ENCODE measurements around the gene TLR1.

Gene TLR1

GRCh38 chr4:38788317-38788716 is 16.3 kb downstream of the TLR1 start:
- POLR2A ChIA-PET, result no interaction called here
- DNase-seq (ENCODE audit: low read depth, low spot score), result no peak
- CTCF ChIA-PET, result interaction anchor here (1.1 to 3.7 kb wide), 4 partner anchors 12 to 29 kb away, joined by 4 to 31 read pairs (median 17); partner anchors contain the start of gene TLR1
- no peak for TF ChIP-seq CTCF (IDR thresholded peaks at IDR 0.05; ENCODE audit: insufficient read depth, low read length, missing control alignments)
- no peak overlapping the region for H3K4me3 ChIP-seq (ENCODE audit: low read depth, low read length)

- no peak for DNase-seq (ENCODE audit: low read depth, low spot score)
- ChIA-PET CTCF (interaction anchor here (3.7 to 8.5 kb wide), 2 partner anchors 11 to 28 kb away, joined by 20 to 191 read pairs; partner anchors contain the start of gene TLR1), POLR2A (no interaction called here)
- no peak for TF ChIP-seq CTCF (IDR thresholded peaks at IDR 0.05; ENCODE audit: insufficient read depth, low read length, missing control alignments)
- no peak overlapping the region for H3K4me3 ChIP-seq (ENCODE audit: low read depth, low read length)
These were observed 16.9 kb downstream of the TLR1 start for GRCh38 chr4:38787693-38788092.

- no peak for DNase-seq (ENCODE audit: low read depth, low spot score)
- H3K4me3 ChIP-seq (ENCODE audit: low read depth, low read length), result no peak overlapping the region
- POLR2A ChIA-PET, result no interaction called here
- CTCF ChIA-PET, result interaction anchor here (1.0 to 8.5 kb wide), 4 partner anchors 13 to 74 kb away, joined by 4 to 191 read pairs (median 116); partner anchors contain the start of gene TLR1
- TF ChIP-seq CTCF (IDR thresholded peaks at IDR 0.05; ENCODE audit: insufficient read depth, low read length, missing control alignments), result no peak
These were observed 18.6 kb downstream of the TLR1 start for GRCh38 chr4:38785901-38786402.

- ChIA-PET POLR2A (no interaction called here), CTCF (interaction anchor here (1.0 to 8.5 kb wide), 5 partner anchors 14 to 46 kb away, joined by 3 to 191 read pairs (median 107); partner anchors contain the start of gene TLR1)
- no peak for TF ChIP-seq CTCF (IDR thresholded peaks at IDR 0.05; ENCODE audit: insufficient read depth, low read length, missing control alignments)
- DNase-seq (ENCODE audit: low read depth, low spot score), result no peak
- H3K4me3 ChIP-seq (ENCODE audit: low read depth, low read length), result no peak overlapping the region
These were observed 19.4 kb downstream of the TLR1 start for GRCh38 chr4:38785041-38785790.

- ChIA-PET CTCF (interaction anchor here (0.9 to 8.5 kb wide), 7 partner anchors 15 to 473 kb away, joined by 3 to 191 read pairs (median 3); partner anchors contain the start of gene TLR1), POLR2A (no interaction called here)
- TF ChIP-seq CTCF (IDR thresholded peaks at IDR 0.05; ENCODE audit: insufficient read depth, low read length, missing control alignments), result no peak
These were observed 20.4 kb downstream of the TLR1 start for GRCh38 chr4:38784141-38784540.

GRCh38 chr4:38783109-38783460 is 21.5 kb downstream of the TLR1 start:
- POLR2A ChIA-PET, result no interaction called here

More at GRCh38 chr4:38784141-38784540, 20.4 kb downstream of the TLR1 start:
- H3K4me3 ChIP-seq (ENCODE audit: low read depth, low read length), result no peak overlapping the region
- no peak for DNase-seq (ENCODE audit: low read depth, low spot score)

More at GRCh38 chr4:38783109-38783460, 21.5 kb downstream of the TLR1 start:
- CTCF ChIA-PET, result interaction anchor here (0.6 to 8.5 kb wide), 31 partner anchors 14 to 721 kb away, joined by 3 to 191 read pairs (median 4); partner anchors contain the start of genes TLR1 and TLR6
- H3K4me3 ChIP-seq (ENCODE audit: low read depth, low read length), result no peak overlapping the region
- no peak for TF ChIP-seq CTCF (IDR thresholded peaks at IDR 0.05; ENCODE audit: insufficient read depth, low read length, missing control alignments)
- DNase-seq (ENCODE audit: low read depth, low spot score), result no peak
